SK-N-SH (cell line): ENCODE measurements around the gene CORT.

ENCODE experiments used
- EP300 ChIP-seq, 2 experiments: IDR thresholded peaks; 2 replicates each; pipeline versions ENCODE4 v1.4.0 to v1.6.1; 2012; ENCODE audit warnings: borderline replicate concordance in 1 of 2, low read depth in 1 of 2, low read length in 1 of 2
- GABPA ChIP-seq: IDR thresholded peaks from 2 replicates; pipeline ENCODE4 v1.4.0; 2012; ENCODE audit warnings: low read depth, mild to moderate bottlenecking
- MAX ChIP-seq: IDR thresholded peaks from 2 replicates; pipeline ENCODE4 v1.4.0; 2012; ENCODE audit warnings: low read depth
- TAF1 ChIP-seq: IDR thresholded peaks from 2 replicates; pipeline ENCODE4 v1.6.1; 2012; ENCODE audit warnings: low read depth, mild to moderate bottlenecking, low read length, moderate library complexity, borderline replicate concordance

DNA sequence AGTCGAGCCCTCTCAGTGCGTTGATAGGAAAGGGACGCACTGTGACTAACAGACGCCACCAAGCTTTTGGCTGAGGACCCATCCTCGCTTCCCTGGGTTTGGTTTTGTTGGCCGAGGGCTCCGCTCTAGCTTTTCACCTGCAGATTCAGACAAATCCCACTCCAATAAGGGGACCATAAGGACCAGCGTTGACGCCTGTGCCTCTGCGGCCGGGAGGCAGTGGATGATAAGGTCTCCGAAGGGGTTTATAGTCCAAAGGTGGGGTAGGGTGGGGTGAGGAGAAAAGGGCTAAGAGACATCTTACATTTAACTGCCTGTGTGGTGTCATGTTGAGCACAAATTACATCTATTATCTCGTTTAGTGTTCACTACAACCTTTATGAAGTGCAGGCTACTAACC is 25.7 kb downstream of the CORT start:
- TF ChIP-seq TAF1 (no peak), EP300 (IDR thresholded peaks at IDR 0.05; ENCODE audit: borderline replicate concordance in 1 of 2, low read depth in 1 of 2, low read length in 1 of 2) (no peak), MAX (no peak), GABPA (no peak)
